ENCODE measurements around the gene DENND2D.
A peak's percentile ranks its signal among the peaks of the same experiment; 100 is the strongest.

Gene DENND2D

GRCh38 chr1:111203681-111204200 is 3.3 kb upstream of the DENND2D start:
- FAIRE-seq (no peak), DNase-seq (ENCODE audit: low spot score) (no peak)

- FAIRE-seq, result no peak
- no peak for DNase-seq (ENCODE audit: low spot score)
Measured at GRCh38 chr1:111202707-111203623, 2.5 kb upstream of the DENND2D start.

GRCh38 chr1:111202366-111202706 is 1.9 kb upstream of the DENND2D start:
- FAIRE-seq (no peak), DNase-seq (ENCODE audit: low spot score) (no peak)

- FAIRE-seq (no peak), DNase-seq (ENCODE audit: low spot score) (no peak)
Measured at GRCh38 chr1:111201275-111202090, 1.0 kb upstream of the DENND2D start.

- no peak for DNase-seq (ENCODE audit: low spot score)
- FAIRE-seq, result no peak
Measured at GRCh38 chr1:111200802-111201161, 336 bp upstream of the DENND2D start.

- FAIRE-seq (no peak), DNase-seq (ENCODE audit: low spot score) (no peak)
Measured at GRCh38 chr1:111199329-111199728, 1.1 kb downstream of the DENND2D start.

GRCh38 chr1:111198836-111199235 is 1.6 kb downstream of the DENND2D start:
- FAIRE-seq, result no peak
- DNase-seq (ENCODE audit: low spot score), result no peak

- no peak for DNase-seq (ENCODE audit: low spot score)
- no peak for FAIRE-seq
Measured at GRCh38 chr1:111197598-111198284, 2.7 kb downstream of the DENND2D start.

GRCh38 chr1:111196213-111196612 is 4.2 kb downstream of the DENND2D start:
- FAIRE-seq, result no peak
- no peak for DNase-seq (ENCODE audit: low spot score)

- DNase-seq (ENCODE audit: low spot score) (no peak), FAIRE-seq (no peak)
Measured at GRCh38 chr1:111195002-111195684, 5.3 kb downstream of the DENND2D start.

- DNase-seq (ENCODE audit: low spot score), result no peak
- no peak for FAIRE-seq
Measured at GRCh38 chr1:111193712-111194480, 6.5 kb downstream of the DENND2D start.

- DNase-seq (ENCODE audit: low spot score) (peak; percentile 50), FAIRE-seq (no peak)
Measured at GRCh38 chr1:111192658-111193519, 7.6 kb downstream of the DENND2D start.

GRCh38 chr1:111192074-111192473 is 8.4 kb downstream of the DENND2D start:
- no peak for FAIRE-seq
- DNase-seq (ENCODE audit: low spot score), result no peak

- FAIRE-seq, result no peak
- no peak for DNase-seq (ENCODE audit: low spot score)
Measured at GRCh38 chr1:111191496-111191895, 8.9 kb downstream of the DENND2D start.

GRCh38 chr1:111190931-111191451 is 9.5 kb downstream of the DENND2D start:
- no peak for FAIRE-seq

GRCh38 chr1:111184663-111185062 is 15.8 kb downstream of the DENND2D start:
- no peak for DNase-seq (ENCODE audit: low spot score)

More at GRCh38 chr1:111190931-111191451, 9.5 kb downstream of the DENND2D start:
- DNase-seq (ENCODE audit: low spot score), result no peak

GRCh38 chr1:111183308-111184069 is 17.0 kb downstream of the DENND2D start:
- DNase-seq (ENCODE audit: low spot score), result no peak
- FAIRE-seq, result no peak

More at GRCh38 chr1:111184663-111185062, 15.8 kb downstream of the DENND2D start:
- no peak for FAIRE-seq

GRCh38 chr1:111182052-111182451 is 18.4 kb downstream of the DENND2D start:
- FAIRE-seq, result peak; percentile 5
- no peak for DNase-seq (ENCODE audit: low spot score)
